GM12878 (cell line): Measurements from ENCODE around the gene P3H1. TPM values are rescaled to one million over a fixed set of nuclear protein-coding genes. Genes with fewer than 3 reads are reported as not detected.
A peak's percentile ranks its signal among the peaks of the same experiment; 100 is the strongest.

Source experiments
- ATAC-seq: fragments of 200-7000 bp; cut with Tn5 transposase; 3 replicates; pipeline ENCODE4 v1.9.1; 2020; ENCODE audit warnings: mild to moderate bottlenecking, moderate library complexity
- BruUV-seq: library from RNA; stranded (reverse); fragments of 400-500 nt; replicated peaks from 2 replicates; lab custom pipeline; 2021; lab: Mats Ljungman, UMichigan
- CTCF ChIA-PET: fragments of 300-600 bp; sonication (Branson Sonifier 250); formaldehyde crosslinking; extraction: SDS; loops from one replicate; lab custom pipeline; 2021; ENCODE audit warnings: inconsistent platforms; lab: Yijun Ruan, JAX
- POLR2A ChIA-PET: fragments of 350-600 bp; formaldehyde crosslinking; extraction: SDS; loops from one replicate; lab custom pipeline; 2021; ENCODE audit warnings: inconsistent platforms; lab: Charles Lee
- RAD21 ChIA-PET: fragments of 300-600 bp; sonication (Branson Sonifier 250); formaldehyde crosslinking; loops from one replicate; lab custom pipeline; 2023; ENCODE audit warnings: antibody characterized with exemption; ENCODE audit not compliant: unreplicated experiment; lab: Charles Lee
- SMC1A ChIA-PET: fragments of 300-600 bp; sonication (Branson Sonifier 250); formaldehyde crosslinking; loops from one replicate; lab custom pipeline; 2023; ENCODE audit not compliant: unreplicated experiment, uncharacterized antibody; lab: Charles Lee
- DNase-seq: peaks from one replicate; pipeline ENCODE4 v3.0.0-alpha.2; 2011; ENCODE audit warnings: low read depth, low spot score
- FAIRE-seq: peaks from 3 replicates; lab custom pipeline; 2011; peaks lifted over from hg19 to GRCh38; lab: Jason Lieb, UNC
- H2AFZ ChIP-seq: 2 replicates; pipeline ENCODE4 v1.6.0; 2011; ENCODE audit warnings: low read depth, low read length, control low read depth; ENCODE audit not compliant: control insufficient read depth
- H3K27ac ChIP-seq: 2 replicates; pipeline ENCODE4 v1.5.1; 2011; ENCODE audit warnings: control low read depth; ENCODE audit not compliant: control insufficient read depth, insufficient read depth
- H3K27me3 ChIP-seq, 2 experiments: replicated peaks in 1 of 2; 2 replicates each; pipeline versions ENCODE4 v1.6.0 to v1.6.1; 2011; ENCODE audit warnings: low read length in 1 of 2; ENCODE audit not compliant: control insufficient read depth in 2 of 2, insufficient read depth in 2 of 2
- H3K36me3 ChIP-seq, 2 experiments: 2 replicates each; pipeline ENCODE4 v1.5.1; 2011; ENCODE audit warnings: low read length in 1 of 2; ENCODE audit not compliant: control insufficient read depth in 2 of 2, insufficient read depth in 2 of 2
- H3K4me1 ChIP-seq: 2 replicates; pipeline ENCODE4 v1.6.1; 2011; ENCODE audit warnings: mild to moderate bottlenecking, low read length, moderate library complexity, mixed read lengths; ENCODE audit not compliant: control insufficient read depth, insufficient read depth
- H3K4me2 ChIP-seq: 2 replicates; pipeline ENCODE4 v1.6.0; 2011; ENCODE audit warnings: control low read depth; ENCODE audit not compliant: control insufficient read depth, insufficient read depth
- H3K4me3 ChIP-seq: fragments of 200-600 bp; sonication (generic); 2 replicates; pipeline ENCODE4 v1.5.1; 2016
- H3K79me2 ChIP-seq: 2 replicates; pipeline ENCODE4 v1.6.0; 2011; ENCODE audit warnings: low read length; ENCODE audit not compliant: control insufficient read depth, insufficient read depth
- H3K9ac ChIP-seq: 2 replicates; pipeline ENCODE4 v1.8.0; 2011; ENCODE audit warnings: low read length, control low read depth, mixed read lengths; ENCODE audit not compliant: control insufficient read depth, insufficient read depth
- H3K9me3 ChIP-seq: replicated peaks from 3 replicates; pipeline ENCODE4 v1.5.1; 2011; ENCODE audit warnings: mild to moderate bottlenecking, low read length; ENCODE audit not compliant: control insufficient read depth, insufficient read depth
- H4K20me1 ChIP-seq: 2 replicates; pipeline ENCODE4 v1.6.0; 2011; ENCODE audit not compliant: control insufficient read depth, insufficient read depth
- ATF3 ChIP-seq: IDR thresholded peaks from 2 replicates; pipeline ENCODE4 v1.6.1; 2011; ENCODE audit warnings: low read depth, mild to moderate bottlenecking, low read length, moderate library complexity, borderline replicate concordance; ENCODE audit errors: extremely low read depth
- ATF7 ChIP-seq: fragments of 450-650 bp; IDR thresholded peaks from 2 replicates; pipeline ENCODE4 v1.6.1; 2016; ENCODE audit warnings: low read depth, mild to moderate bottlenecking
- BHLHE40 ChIP-seq, 2 experiments: fragments of 450-650 bp in 1 of 2; IDR thresholded peaks; 2 replicates each; pipeline ENCODE4 v1.6.1; 2011 to 2017; ENCODE audit warnings: low read depth in 2 of 2, borderline replicate concordance in 1 of 2, improper control_type of control experiment in 1 of 2, low read length in 1 of 2, mild to moderate bottlenecking in 1 of 2
- DPF2 ChIP-seq: fragments of 450-650 bp; IDR thresholded peaks from 2 replicates; pipeline ENCODE4 v1.6.1; 2017; ENCODE audit warnings: mild to moderate bottlenecking
- EED ChIP-seq: sonication (generic); IDR thresholded peaks from 2 replicates; pipeline ENCODE4 v1.6.1; 2016; ENCODE audit warnings: antibody characterized with exemption, low read depth
- MYC ChIP-seq: IDR thresholded peaks from 2 replicates; pipeline ENCODE4 v1.6.1; 2011; ENCODE audit warnings: mild to moderate bottlenecking, low read length, moderate library complexity, inconsistent platforms; ENCODE audit not compliant: insufficient read depth, insufficient replicate concordance, insufficient read length, severe bottlenecking
- NFYB ChIP-seq: IDR thresholded peaks from 2 replicates; pipeline ENCODE4 v1.6.1; 2011; ENCODE audit warnings: low read depth, mild to moderate bottlenecking, low read length, improper control_type of control experiment, moderate library complexity; ENCODE audit not compliant: insufficient read depth
- NR2C1 ChIP-seq: fragments of 450-650 bp; IDR thresholded peaks from 2 replicates; pipeline ENCODE4 v1.6.1; 2017; ENCODE audit warnings: antibody characterized with exemption, mild to moderate bottlenecking, moderate library complexity
- RCOR1 ChIP-seq: conservative IDR thresholded peaks from 2 replicates; pipeline ENCODE4 v1.6.1; 2012; ENCODE audit warnings: low read depth, low read length, improper control_type of control experiment
- RELB ChIP-seq: fragments of 450-650 bp; IDR thresholded peaks from 2 replicates; pipeline ENCODE4 v1.6.1; 2017; ENCODE audit warnings: low read depth, mild to moderate bottlenecking, moderate library complexity
- TCF12 ChIP-seq: IDR thresholded peaks from 2 replicates; pipeline ENCODE4 v1.6.1; 2011; ENCODE audit warnings: low read depth, mild to moderate bottlenecking, low read length
- ZNF687 ChIP-seq: fragments of 450-650 bp; IDR thresholded peaks from 2 replicates; pipeline ENCODE4 v1.6.1; 2017; ENCODE audit warnings: mild to moderate bottlenecking, moderate library complexity
- WGBS: methylation state at CpG from one replicate; pipeline ENCODE4 v1.1.6; 2016; ENCODE audit warnings: low lambda C conversion rate; ENCODE audit not compliant: insufficient replicate concordance, insufficient coverage; ENCODE audit errors: missing lambda C conversion rate; 5-methylcytosine and 5-hydroxymethylcytosine counted together
- in situ Hi-C: fragments of 300-500 bp; cut with MboI; formaldehyde crosslinking; loops from 9 replicates; pipeline ENCODE4 v1.14.3; 2018; ENCODE audit warnings: mixed read lengths
- intact Hi-C: fragments of 100-400 bp; cut with micrococcal nuclease; formaldehyde crosslinking; loops from one replicate; pipeline ENCODE4 v1.14.2; 2022; ENCODE audit not compliant: unreplicated experiment
- polyA plus RNA-seq, 11 experiments: library from polyadenylated mRNA; depleted of rRNA in 4 of 11; unstranded in 6 of 11; stranded (reverse) in 5 of 11; fragments of >200 nt; fragmentation: Nextera tagmentation in 4 of 11; fragmentation: Illumina TruSeq in 1 of 11; extraction: Ambion mirVana in 4 of 11; extraction: Trizol in 1 of 11; gene quantifications; 1 replicate in 1 of 11; 2 replicates in 10 of 11; pipeline versions ENCODE4 v1.2.1 to v1.2.3, GENCODE V29; 2011 to 2016; ENCODE audit warnings: inconsistent platforms in 2 of 11, missing spikeins in 2 of 11, low read depth in 1 of 11
- total RNA-seq, 4 experiments: library from RNA; depleted of rRNA in 3 of 4; stranded (reverse); fragments of >200 nt in 3 of 4; fragmentation: Illumina TruSeq in 1 of 4; extraction: Trizol in 1 of 4; gene quantifications; 2 replicates each; pipeline versions ENCODE4 v1.2.1 to v1.2.3, GENCODE V29; 2013 to 2021

The P3H1 gene
- total and polyA plus RNA-seq, 10 of the 15 experiments (the other 5 are each of a cell fraction or from before 2014, with no cell fraction given) = 0.72 to 42.4 (median 26.0) TPM

GRCh38 chr1:42765832-42766740, 742 bp downstream of the P3H1 start:
- Histone ChIP-seq H3K79me2 (peaks cover 62% of the 10 kb centered on the region), H3K36me3 (peaks cover 0 to 6% of the 10 kb centered on the region in 2 experiments; a peak in 1 of 4 replicates), H3K9ac (peak overlapping the region; percentile 84), H2AFZ (peak overlapping the region; percentile 94), H4K20me1 (no peaks in the 10 kb centered on the region), H3K4me1 (peaks cover 4% of the 10 kb centered on the region; the same call in 1 of the 2 replicates), H3K9me3 (no peaks in the 10 kb centered on the region), H3K4me3 (peak overlapping the region; percentile 95), H3K27ac (peak overlapping the region; percentile 57), H3K27me3 (no peaks in the 10 kb centered on the region), H3K4me2 (peak overlapping the region; percentile 76)
- CTCF ChIA-PET = interaction anchor here (0.7 to 3.5 kb wide), 17 partner anchors 8 to 432 kb away, joined by 3 to 21 read pairs (median 4); partner anchors contain the start of gene ZNF691
- RAD21 ChIA-PET = interaction anchor here (0.6 to 4.3 kb wide), 22 partner anchors 9 to 434 kb away, joined by 3 to 25 read pairs (median 5); partner anchors contain the start of genes CCDC30, ERMAP, PPIH and SVBP
- no peak for FAIRE-seq
- SMC1A ChIA-PET = interaction anchor here (0.6 to 4.0 kb wide), 18 partner anchors 10 to 308 kb away, joined by 3 to 21 read pairs (median 4); partner anchors contain the start of genes PPIH, YBX1 and ZNF691
- no peak for DNase-seq
- ATAC-seq = peak; percentile 45
- POLR2A ChIA-PET = interaction anchor here (0.5 to 3.8 kb wide), 38 partner anchors 9 to 1477 kb away, joined by 3 to 53 read pairs (median 4); partner anchors contain the start of genes CCDC30, CFAP57, EBNA1BP2 and ERMAP
- BruUV-seq = no TSS peak
- intact Hi-C loops (loop anchor here (2.0 to 5.0 kb wide), 3 partner anchors 51 to 84 kb away; partner anchors contain the start of genes ERMAP, SVBP, YBX1 and ZNF691), in situ Hi-C loops (no loop called here)
- 1% methylated on average over 44 of the region's 44 CpGs for WGBS
- TF ChIP-seq NFYB (no peak), EED (peak; percentile 48; the same call in 1 of the 2 replicates), NR2C1 (no peak), RCOR1 (0 out of 2 replicates have a peak, but pooled peaks have one; percentile 24), ATF3 (no peak), ATF7 (no peak), TCF12 (no peak), ZNF687 (0 out of 2 replicates have a peak, but pooled peaks have one; percentile 43), RELB (0 out of 2 replicates have a peak, but pooled peaks have one; percentile 27), DPF2 (peak; percentile 65), MYC (no peak), BHLHE40 (IDR thresholded peaks at IDR 0.05; ENCODE audit: borderline replicate concordance in 1 of 2, low read depth in 2 of 2, low read length in 1 of 2) (no peak)
